GM12878 (cell line): Measurements from ENCODE around the gene THAP11. TPM values are rescaled to one million over a fixed set of nuclear protein-coding genes. Genes with fewer than 3 reads are reported as not detected.

ENCODE experiments used
- LARP7 ChIP-seq: fragments of 450-650 bp; IDR thresholded peaks from 2 replicates; pipeline ENCODE4 v1.6.1; 2017; ENCODE audit warnings: mild to moderate bottlenecking
- MTA2 ChIP-seq: fragments of 450-650 bp; IDR thresholded peaks from 2 replicates; pipeline ENCODE4 v1.6.1; 2016; ENCODE audit warnings: low read depth, mild to moderate bottlenecking, moderate library complexity
- USF2 ChIP-seq: IDR thresholded peaks from 2 replicates; pipeline ENCODE4 v1.6.1; 2011; ENCODE audit warnings: low read depth, low read length, improper control_type of control experiment, borderline replicate concordance
- polyA plus RNA-seq, 11 experiments: library from polyadenylated mRNA; depleted of rRNA in 4 of 11; unstranded in 6 of 11; stranded (reverse) in 5 of 11; fragments of >200 nt; fragmentation: Nextera tagmentation in 4 of 11; fragmentation: Illumina TruSeq in 1 of 11; extraction: Ambion mirVana in 4 of 11; extraction: Trizol in 1 of 11; gene quantifications; 1 replicate in 1 of 11; 2 replicates in 10 of 11; pipeline versions ENCODE4 v1.2.1 to v1.2.3, GENCODE V29; 2011 to 2016; ENCODE audit warnings: inconsistent platforms in 2 of 11, missing spikeins in 2 of 11, low read depth in 1 of 11
- total RNA-seq, 4 experiments: library from RNA; depleted of rRNA in 3 of 4; stranded (reverse); fragments of >200 nt in 3 of 4; fragmentation: Illumina TruSeq in 1 of 4; extraction: Trizol in 1 of 4; gene quantifications; 2 replicates each; pipeline versions ENCODE4 v1.2.1 to v1.2.3, GENCODE V29; 2013 to 2021
- TF ChIP-seq, protein P1 (sequence below): fragments of 450-650 bp; IDR thresholded peaks from 2 replicates; pipeline ENCODE4 v1.6.1; 2017; ENCODE audit warnings: mild to moderate bottlenecking, moderate library complexity
- TF ChIP-seq, protein P2 (sequence below): fragments of 450-650 bp; formaldehyde crosslinking; IDR thresholded peaks from 2 replicates; pipeline ENCODE4 v1.5.0; 2022; ENCODE audit warnings: mild to moderate bottlenecking, missing genetic modification characterization

THAP11 gene
- total and polyA plus RNA-seq, 10 of the 15 experiments (the other 5 are each of a cell fraction or from before 2014, with no cell fraction given): 2.5 to 36.7 (median 21.4) TPM

GRCh38 chr16:67844497-67844896 is 2.4 kb downstream of the THAP11 start (continued):
- TF ChIP-seq, protein P1, sequence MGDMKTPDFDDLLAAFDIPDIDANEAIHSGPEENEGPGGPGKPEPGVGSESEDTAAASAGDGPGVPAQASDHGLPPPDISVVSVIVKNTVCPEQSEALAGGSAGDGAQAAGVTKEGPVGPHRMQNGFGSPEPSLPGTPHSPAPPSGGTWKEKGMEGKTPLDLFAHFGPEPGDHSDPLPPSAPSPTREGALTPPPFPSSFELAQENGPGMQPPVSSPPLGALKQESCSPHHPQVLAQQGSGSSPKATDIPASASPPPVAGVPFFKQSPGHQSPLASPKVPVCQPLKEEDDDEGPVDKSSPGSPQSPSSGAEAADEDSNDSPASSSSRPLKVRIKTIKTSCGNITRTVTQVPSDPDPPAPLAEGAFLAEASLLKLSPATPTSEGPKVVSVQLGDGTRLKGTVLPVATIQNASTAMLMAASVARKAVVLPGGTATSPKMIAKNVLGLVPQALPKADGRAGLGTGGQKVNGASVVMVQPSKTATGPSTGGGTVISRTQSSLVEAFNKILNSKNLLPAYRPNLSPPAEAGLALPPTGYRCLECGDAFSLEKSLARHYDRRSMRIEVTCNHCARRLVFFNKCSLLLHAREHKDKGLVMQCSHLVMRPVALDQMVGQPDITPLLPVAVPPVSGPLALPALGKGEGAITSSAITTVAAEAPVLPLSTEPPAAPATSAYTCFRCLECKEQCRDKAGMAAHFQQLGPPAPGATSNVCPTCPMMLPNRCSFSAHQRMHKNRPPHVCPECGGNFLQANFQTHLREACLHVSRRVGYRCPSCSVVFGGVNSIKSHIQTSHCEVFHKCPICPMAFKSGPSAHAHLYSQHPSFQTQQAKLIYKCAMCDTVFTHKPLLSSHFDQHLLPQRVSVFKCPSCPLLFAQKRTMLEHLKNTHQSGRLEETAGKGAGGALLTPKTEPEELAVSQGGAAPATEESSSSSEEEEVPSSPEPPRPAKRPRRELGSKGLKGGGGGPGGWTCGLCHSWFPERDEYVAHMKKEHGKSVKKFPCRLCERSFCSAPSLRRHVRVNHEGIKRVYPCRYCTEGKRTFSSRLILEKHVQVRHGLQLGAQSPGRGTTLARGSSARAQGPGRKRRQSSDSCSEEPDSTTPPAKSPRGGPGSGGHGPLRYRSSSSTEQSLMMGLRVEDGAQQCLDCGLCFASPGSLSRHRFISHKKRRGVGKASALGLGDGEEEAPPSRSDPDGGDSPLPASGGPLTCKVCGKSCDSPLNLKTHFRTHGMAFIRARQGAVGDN: no peak
- no peak for TF ChIP-seq USF2
- TF ChIP-seq, protein P2, sequence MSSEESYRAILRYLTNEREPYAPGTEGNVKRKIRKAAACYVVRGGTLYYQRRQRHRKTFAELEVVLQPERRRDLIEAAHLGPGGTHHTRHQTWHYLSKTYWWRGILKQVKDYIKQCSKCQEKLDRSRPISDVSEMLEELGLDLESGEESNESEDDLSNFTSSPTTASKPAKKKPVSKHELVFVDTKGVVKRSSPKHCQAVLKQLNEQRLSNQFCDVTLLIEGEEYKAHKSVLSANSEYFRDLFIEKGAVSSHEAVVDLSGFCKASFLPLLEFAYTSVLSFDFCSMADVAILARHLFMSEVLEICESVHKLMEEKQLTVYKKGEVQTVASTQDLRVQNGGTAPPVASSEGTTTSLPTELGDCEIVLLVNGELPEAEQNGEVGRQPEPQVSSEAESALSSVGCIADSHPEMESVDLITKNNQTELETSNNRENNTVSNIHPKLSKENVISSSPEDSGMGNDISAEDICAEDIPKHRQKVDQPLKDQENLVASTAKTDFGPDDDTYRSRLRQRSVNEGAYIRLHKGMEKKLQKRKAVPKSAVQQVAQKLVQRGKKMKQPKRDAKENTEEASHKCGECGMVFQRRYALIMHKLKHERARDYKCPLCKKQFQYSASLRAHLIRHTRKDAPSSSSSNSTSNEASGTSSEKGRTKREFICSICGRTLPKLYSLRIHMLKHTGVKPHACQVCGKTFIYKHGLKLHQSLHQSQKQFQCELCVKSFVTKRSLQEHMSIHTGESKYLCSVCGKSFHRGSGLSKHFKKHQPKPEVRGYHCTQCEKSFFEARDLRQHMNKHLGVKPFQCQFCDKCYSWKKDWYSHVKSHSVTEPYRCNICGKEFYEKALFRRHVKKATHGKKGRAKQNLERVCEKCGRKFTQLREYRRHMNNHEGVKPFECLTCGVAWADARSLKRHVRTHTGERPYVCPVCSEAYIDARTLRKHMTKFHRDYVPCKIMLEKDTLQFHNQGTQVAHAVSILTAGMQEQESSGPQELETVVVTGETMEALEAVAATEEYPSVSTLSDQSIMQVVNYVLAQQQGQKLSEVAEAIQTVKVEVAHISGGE: no peak
- no peak for TF ChIP-seq LARP7
- no peak for TF ChIP-seq MTA2
- TF ChIP-seq, all 136 proteins: peak for 0
